MM.1S (cell line): ENCODE results near the gene KCTD15.

ENCODE experiments used
- EZH2phosphoT487 ChIP-seq: fragments of 300-600 bp; sonication (generic); IDR thresholded peaks from 2 replicates; pipeline ENCODE4 v1.6.1; 2018; ENCODE audit warnings: antibody characterized with exemption, low read length
- TF ChIP-seq, protein P1 (sequence below): fragments of 300-600 bp; sonication (generic); IDR thresholded peaks from 2 replicates; pipeline ENCODE4 v1.5.1; 2016; ENCODE audit warnings: antibody characterized with exemption, low read length, mixed read lengths

DNA sequence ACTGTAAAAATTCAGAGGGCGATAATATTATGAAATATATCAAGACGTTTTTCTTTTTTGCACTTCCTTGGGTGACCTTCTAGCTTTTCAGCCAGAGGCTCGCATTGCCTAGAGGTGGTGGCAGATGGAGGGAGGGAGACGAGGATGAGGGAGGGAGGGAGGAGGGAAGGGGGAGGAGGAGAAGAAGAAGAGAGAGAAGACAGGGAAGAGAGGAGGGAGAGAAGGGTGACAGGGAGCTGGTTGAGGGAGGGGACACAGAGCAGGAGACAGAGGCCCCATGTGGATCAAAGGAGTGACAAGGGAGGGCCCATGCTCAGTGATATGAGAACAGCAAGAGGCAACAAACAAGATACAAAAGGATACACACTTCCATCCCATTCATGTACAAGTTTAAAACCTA, 8.0 kb upstream of the KCTD15 start:
- TF ChIP-seq, protein P1, sequence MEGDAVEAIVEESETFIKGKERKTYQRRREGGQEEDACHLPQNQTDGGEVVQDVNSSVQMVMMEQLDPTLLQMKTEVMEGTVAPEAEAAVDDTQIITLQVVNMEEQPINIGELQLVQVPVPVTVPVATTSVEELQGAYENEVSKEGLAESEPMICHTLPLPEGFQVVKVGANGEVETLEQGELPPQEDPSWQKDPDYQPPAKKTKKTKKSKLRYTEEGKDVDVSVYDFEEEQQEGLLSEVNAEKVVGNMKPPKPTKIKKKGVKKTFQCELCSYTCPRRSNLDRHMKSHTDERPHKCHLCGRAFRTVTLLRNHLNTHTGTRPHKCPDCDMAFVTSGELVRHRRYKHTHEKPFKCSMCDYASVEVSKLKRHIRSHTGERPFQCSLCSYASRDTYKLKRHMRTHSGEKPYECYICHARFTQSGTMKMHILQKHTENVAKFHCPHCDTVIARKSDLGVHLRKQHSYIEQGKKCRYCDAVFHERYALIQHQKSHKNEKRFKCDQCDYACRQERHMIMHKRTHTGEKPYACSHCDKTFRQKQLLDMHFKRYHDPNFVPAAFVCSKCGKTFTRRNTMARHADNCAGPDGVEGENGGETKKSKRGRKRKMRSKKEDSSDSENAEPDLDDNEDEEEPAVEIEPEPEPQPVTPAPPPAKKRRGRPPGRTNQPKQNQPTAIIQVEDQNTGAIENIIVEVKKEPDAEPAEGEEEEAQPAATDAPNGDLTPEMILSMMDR = no peak
- TF ChIP-seq EZH2phosphoT487 = no peak
